ENCODE measurements around the gene UNC5A. TPM values are rescaled to one million over a fixed set of nuclear protein-coding genes. Genes with fewer than 3 reads are reported as not detected.

Gene UNC5A
- total RNA-seq, 1 donor from 2014 or later: 2.8 TPM

- Mint-ChIP-seq H3K27me3 (peaks cover 30% of the 10 kb centered on the region), H3K4me3 (ENCODE audit: low read depth) (no peak overlapping the region), H3K4me1 (ENCODE audit: low read depth) (no peaks in the 10 kb centered on the region), H3K36me3 (ENCODE audit: insufficient read depth) (no peaks in the 10 kb centered on the region), H3K9me3 (ENCODE audit: low read depth) (no peaks in the 10 kb centered on the region), H3K27ac (no peak overlapping the region)
- no peak for DNase-seq (ENCODE audit: low spot score, unreplicated experiment)
- no peak for TF ChIP-seq CTCF (IDR thresholded peaks at IDR 0.05; ENCODE audit: unreplicated experiment)
These were observed 33.9 kb downstream of the UNC5A start for GRCh38 chr5:176844281-176844680.

- H3K36me3 Mint-ChIP-seq (ENCODE audit: insufficient read depth): no peaks in the 10 kb centered on the region
- no peak overlapping the region for H3K4me3 Mint-ChIP-seq (ENCODE audit: low read depth)
These were observed 34.5 kb downstream of the UNC5A start for GRCh38 chr5:176844706-176845391.

DNA sequence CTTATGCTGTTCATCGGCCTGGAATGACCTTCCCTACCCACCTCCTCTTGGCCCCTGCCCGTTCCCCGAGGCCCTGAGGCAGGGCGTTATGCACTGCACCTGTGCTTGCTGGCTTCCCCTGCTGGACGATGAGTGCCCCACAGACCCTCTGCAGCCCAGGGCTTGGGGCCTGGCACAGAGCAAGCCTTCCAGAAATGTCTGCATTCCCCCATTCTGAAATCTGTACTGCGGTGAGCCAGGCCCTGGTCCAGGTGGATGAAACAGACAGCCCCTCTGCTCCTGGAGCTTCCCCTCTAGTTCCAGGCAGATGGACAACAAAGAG lies 35.0 kb downstream of the UNC5A start:
- Mint-ChIP-seq H3K27ac (no peak overlapping the region), H3K27me3 (peaks cover 31% of the 10 kb centered on the region), H3K4me1 (ENCODE audit: low read depth) (no peaks in the 10 kb centered on the region), H3K36me3 (ENCODE audit: insufficient read depth) (no peaks in the 10 kb centered on the region), H3K9me3 (ENCODE audit: low read depth) (no peaks in the 10 kb centered on the region), H3K4me3 (ENCODE audit: low read depth) (no peak overlapping the region)
- no peak for DNase-seq (ENCODE audit: low spot score, unreplicated experiment)
- TF ChIP-seq CTCF (IDR thresholded peaks at IDR 0.05; ENCODE audit: unreplicated experiment): no peak

More at GRCh38 chr5:176844706-176845391, 34.5 kb downstream of the UNC5A start:
- Mint-ChIP-seq H3K27me3 (peaks cover 30% of the 10 kb centered on the region), H3K9me3 (ENCODE audit: low read depth) (no peaks in the 10 kb centered on the region), H3K4me1 (ENCODE audit: low read depth) (no peaks in the 10 kb centered on the region), H3K27ac (no peak overlapping the region)
- TF ChIP-seq CTCF (IDR thresholded peaks at IDR 0.05; ENCODE audit: unreplicated experiment): no peak
- DNase-seq (ENCODE audit: low spot score, unreplicated experiment): no peak

DNA sequence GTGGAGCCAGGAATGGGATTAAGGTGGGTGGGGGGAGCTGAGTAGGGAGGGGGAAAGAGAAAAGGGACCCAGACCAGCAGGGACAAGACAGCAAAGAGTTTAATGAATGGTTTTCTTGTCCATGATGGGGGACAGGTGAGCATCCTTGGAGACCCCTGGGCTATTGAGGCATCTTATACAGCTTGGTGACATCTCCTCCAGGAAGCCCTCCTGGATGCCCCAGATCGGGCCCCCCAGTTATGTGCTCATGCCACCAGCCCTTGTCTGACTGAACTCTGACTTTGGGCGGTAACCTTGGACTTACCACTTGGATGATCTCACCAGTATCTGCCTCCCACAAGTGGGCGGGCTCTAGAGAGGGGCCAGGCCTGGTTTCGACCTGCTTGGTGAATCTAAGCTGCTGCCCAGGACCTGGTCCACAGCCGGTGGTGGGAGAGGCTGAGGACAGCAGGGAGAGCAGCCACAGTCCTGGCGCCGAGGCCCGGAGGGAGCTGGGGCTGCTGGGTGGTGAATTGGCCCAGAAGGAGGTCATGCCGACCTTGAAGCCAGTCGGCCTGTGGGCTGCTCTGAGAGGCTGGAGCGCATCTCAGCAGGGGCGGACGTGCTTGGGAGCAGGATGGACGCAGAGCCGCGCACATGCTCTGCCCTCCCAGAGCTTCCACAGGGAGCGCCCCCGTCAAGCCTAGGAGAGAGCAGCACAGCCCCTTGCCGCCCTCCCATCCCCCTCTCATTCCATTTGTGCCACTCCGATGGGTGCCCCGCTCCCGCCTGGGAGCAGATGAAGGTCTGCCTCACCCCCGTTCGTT lies 36.2 kb downstream of the UNC5A start:
- H3K36me3 Mint-ChIP-seq (ENCODE audit: insufficient read depth): no peaks in the 10 kb centered on the region
- no peaks in the 10 kb centered on the region for H3K9me3 Mint-ChIP-seq (ENCODE audit: low read depth)
- H3K27me3 Mint-ChIP-seq: peaks cover 20% of the 10 kb centered on the region
- no peaks in the 10 kb centered on the region for H3K4me1 Mint-ChIP-seq (ENCODE audit: low read depth)
- H3K27ac Mint-ChIP-seq: no peak overlapping the region
- TF ChIP-seq CTCF (IDR thresholded peaks at IDR 0.05; ENCODE audit: unreplicated experiment): no peak
- no peak for DNase-seq (ENCODE audit: low spot score, unreplicated experiment)
- no peak overlapping the region for H3K4me3 Mint-ChIP-seq (ENCODE audit: low read depth)

DNA sequence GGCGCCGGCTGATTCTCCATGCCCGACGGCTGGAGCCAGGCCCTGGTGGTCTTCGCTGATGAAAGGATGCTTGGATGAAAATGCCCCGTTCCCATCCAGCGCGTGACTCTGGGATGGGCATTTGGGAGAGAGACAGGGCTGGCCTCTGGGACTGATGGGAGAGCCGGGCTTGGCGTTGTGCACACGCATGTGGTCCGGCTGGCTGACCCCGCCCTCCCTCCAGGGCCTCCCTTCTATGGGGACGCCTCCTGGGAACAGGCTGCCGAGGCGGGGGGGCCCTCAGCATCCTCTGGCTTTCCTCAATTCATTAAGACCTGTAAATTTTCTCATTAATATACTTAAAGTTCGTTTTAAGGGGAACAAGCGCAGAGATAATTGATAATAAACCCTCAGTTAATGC lies 36.8 kb downstream of the UNC5A start:
- no peak for DNase-seq (ENCODE audit: low spot score, unreplicated experiment)
- H3K4me3 Mint-ChIP-seq (ENCODE audit: low read depth): no peak overlapping the region
- no peak overlapping the region for H3K27ac Mint-ChIP-seq
- no peak for TF ChIP-seq CTCF (IDR thresholded peaks at IDR 0.05; ENCODE audit: unreplicated experiment)
- no peaks in the 10 kb centered on the region for H3K4me1 Mint-ChIP-seq (ENCODE audit: low read depth)
- H3K9me3 Mint-ChIP-seq (ENCODE audit: low read depth): no peaks in the 10 kb centered on the region
- H3K27me3 Mint-ChIP-seq: peaks cover 21% of the 10 kb centered on the region
- H3K36me3 Mint-ChIP-seq (ENCODE audit: insufficient read depth): no peaks in the 10 kb centered on the region

Data from progenitor cell of endocrine pancreas (in vitro differentiated cells).